ENCODE results near the gene GNGT2.
"Not testable (repeated sequence)": the region's sequence is repeated elsewhere in the genome, so short reads cannot be mapped to it uniquely, and the experiment has no call there.

Gene GNGT2

DNA sequence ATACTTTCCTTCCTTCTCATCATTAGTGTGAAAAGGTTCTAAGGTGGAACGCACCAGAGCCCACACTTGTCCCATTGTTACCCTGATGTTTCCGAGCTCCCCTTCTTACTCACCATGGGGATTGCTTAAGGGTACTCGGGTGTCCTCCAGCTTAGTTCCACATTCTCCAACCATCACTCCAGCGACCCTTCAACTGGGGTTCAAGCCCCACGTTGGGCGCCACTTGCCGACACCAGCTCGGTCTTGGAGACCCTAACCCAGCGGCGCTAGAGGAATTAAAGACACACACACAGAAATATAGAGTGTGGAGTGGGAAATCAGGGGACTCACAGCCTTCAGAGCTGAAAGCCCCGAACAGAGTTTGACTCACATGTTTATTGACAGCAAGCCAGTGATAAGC lies 34.4 kb downstream of the GNGT2 start:
- DNase-seq (ENCODE audit: low spot score) = not testable (repeated sequence)

DNA sequence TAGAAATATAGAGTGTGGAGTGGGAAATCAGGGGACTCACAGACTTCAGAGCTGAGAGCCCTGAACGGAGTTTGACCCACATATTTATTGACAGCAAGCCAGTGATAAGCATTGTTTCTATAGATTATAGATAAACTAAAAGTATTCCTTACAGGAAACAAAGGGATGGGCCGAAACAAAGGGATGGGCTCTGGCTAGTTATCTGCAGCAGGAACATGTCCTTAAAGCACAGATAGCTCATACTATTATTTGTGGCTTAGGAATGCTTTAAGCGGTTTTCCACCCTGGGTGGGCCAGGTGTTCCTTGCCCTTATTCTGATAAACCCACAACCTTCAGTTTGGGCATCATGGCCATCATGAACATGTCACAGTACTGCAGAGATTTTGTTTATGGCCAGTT lies 39.7 kb downstream of the GNGT2 start:
- DNase-seq (ENCODE audit: low spot score) = not testable (repeated sequence)

- no peak for DNase-seq (ENCODE audit: low spot score)
Observed at GRCh38 chr17:49170216-49170615, 40.2 kb downstream of the GNGT2 start.

DNA sequence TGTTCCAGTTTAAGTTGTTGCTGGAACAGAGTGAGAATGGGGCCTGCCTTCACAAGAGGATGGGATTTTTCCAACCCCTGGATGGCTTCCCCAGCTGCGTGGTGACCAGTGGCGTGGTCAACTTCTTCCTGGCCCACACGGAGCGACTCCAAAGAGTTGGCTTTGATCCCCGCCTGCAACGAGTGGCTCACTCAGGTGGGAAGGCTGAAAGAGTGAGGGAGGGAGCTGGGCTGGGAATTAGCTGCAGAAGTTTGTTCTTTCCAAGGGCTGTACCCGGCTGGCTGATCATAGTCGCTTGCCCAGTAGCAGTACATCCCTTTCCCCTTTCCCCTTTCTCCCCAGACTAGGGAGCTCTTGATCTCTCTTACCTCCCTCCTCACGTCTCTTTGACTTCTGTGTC lies 41.7 kb downstream of the GNGT2 start:
- no peak for DNase-seq (ENCODE audit: low spot score)

- no peak for DNase-seq (ENCODE audit: low spot score)
Observed at GRCh38 chr17:49165143-49165542, 45.2 kb downstream of the GNGT2 start.

GRCh38 chr17:49162866-49163265 lies 47.5 kb downstream of the GNGT2 start:
- no peak for DNase-seq (ENCODE audit: low spot score)

DNA sequence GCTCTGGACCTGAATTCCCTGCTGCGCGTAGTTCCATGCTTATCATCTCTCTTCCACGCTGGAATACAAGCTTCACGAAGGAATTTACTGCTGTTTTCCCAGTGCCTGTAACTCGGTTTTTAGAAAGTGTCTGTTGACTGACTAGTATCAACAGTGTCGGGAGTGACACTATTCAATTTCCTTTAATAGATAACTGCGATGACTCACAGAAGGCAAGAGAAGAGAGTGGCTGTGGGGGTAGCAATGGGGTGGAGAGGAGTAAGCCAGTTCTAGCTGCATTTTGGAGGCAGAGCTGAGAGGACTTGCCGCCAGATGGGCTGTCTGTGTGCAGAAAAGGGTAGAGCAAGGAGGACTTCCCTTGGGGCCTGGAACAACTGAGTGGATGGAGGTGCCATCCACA lies 52.6 kb downstream of the GNGT2 start:
- no peak for DNase-seq (ENCODE audit: low spot score)

DNA sequence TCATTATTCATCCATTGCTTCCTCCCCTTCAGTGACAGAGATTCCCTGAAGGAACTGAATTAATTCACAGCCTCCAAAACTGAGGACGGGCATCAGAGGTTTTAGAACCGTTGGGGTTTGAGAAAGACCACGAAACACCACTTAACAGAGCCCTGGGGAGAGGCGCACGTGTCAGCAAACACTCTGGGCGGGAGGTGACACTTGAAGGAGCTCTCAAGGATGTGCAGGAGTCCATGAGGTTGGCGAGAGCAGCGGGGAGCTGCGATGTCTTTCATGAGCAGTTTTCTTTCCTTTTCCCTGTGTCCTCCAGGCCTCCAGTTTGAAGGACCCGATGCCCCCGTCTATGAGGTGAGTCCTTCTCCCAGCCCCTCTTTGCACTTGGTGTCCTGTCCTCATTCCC lies 54.1 kb downstream of the GNGT2 start:
- DNase-seq (ENCODE audit: low spot score) = no peak

All from SK-N-DZ (cell line).